ENCODE measurements around the gene KIRREL1.

GRCh38 chr1:158146165-158146564, 152.7 kb downstream of the KIRREL1 start:
- TF ChIP-seq EP300 (IDR thresholded peaks at IDR 0.05; ENCODE audit: low read depth): no peak
- TF ChIP-seq CTCF (IDR thresholded peaks at IDR 0.05): no peak
- no peak for TF ChIP-seq POLR2A (IDR thresholded peaks at IDR 0.05)
- TF ChIP-seq POLR2AphosphoS5 (IDR thresholded peaks at IDR 0.05): no peak

Measured in transverse colon (tissue), 4 donors.